GM19395 (cell line): Measurements from ENCODE around the gene ALDH7A1.
"Not testable (repeated sequence)": the region's sequence is repeated elsewhere in the genome, so short reads cannot be mapped to it uniquely, and the experiment has no call there.

Source experiments
- ATAC-seq: cut with Tn5 transposase; IDR thresholded peaks from one replicate; pipeline ENCODE4 v1.9.1; 2021; ENCODE audit warnings: mild to moderate bottlenecking, moderate library complexity; ENCODE audit not compliant: unreplicated experiment

Gene ALDH7A1

GRCh38 chr5:126594748-126595485 is at the start of gene ALDH7A1:
Gene ALDH7A1, minus strand, starts transcription at chr5:126595219. Its CDS starts 21 bp downstream, at chr5:126595198.
- ATAC-seq: peak; percentile 80

GRCh38 chr5:126641387-126641786 is 46.4 kb upstream of the ALDH7A1 start:
- peak; percentile 76 for ATAC-seq

- ATAC-seq: peak; percentile 43
These were observed 45.8 kb upstream of the ALDH7A1 start for GRCh38 chr5:126640866-126641265.

- no peak for ATAC-seq
These were observed 41.9 kb upstream of the ALDH7A1 start for GRCh38 chr5:126636956-126637355.

GRCh38 chr5:126635585-126635984 is 40.6 kb upstream of the ALDH7A1 start:
- ATAC-seq: no peak

- no peak for ATAC-seq
These were observed 38.5 kb upstream of the ALDH7A1 start for GRCh38 chr5:126633552-126633951.

- ATAC-seq: no peak
These were observed 36.9 kb upstream of the ALDH7A1 start for GRCh38 chr5:126631920-126632319.

- no peak for ATAC-seq
These were observed 33.1 kb upstream of the ALDH7A1 start for GRCh38 chr5:126628102-126628501.

GRCh38 chr5:126624534-126624933 is 29.5 kb upstream of the ALDH7A1 start:
- no peak for ATAC-seq

GRCh38 chr5:126619781-126620180 is 24.8 kb upstream of the ALDH7A1 start:
- ATAC-seq: no peak

- not testable (repeated sequence) for ATAC-seq
These were observed 22.6 kb upstream of the ALDH7A1 start for GRCh38 chr5:126617603-126618002.

GRCh38 chr5:126615286-126615685 is 20.3 kb upstream of the ALDH7A1 start:
- ATAC-seq: peak; percentile 96

- no peak for ATAC-seq
These were observed 19.0 kb upstream of the ALDH7A1 start for GRCh38 chr5:126613941-126614592.

GRCh38 chr5:126610616-126611015 is 15.6 kb upstream of the ALDH7A1 start:
- no peak for ATAC-seq

GRCh38 chr5:126610160-126610559 is 15.1 kb upstream of the ALDH7A1 start:
- no peak for ATAC-seq

GRCh38 chr5:126605525-126605924 is 10.5 kb upstream of the ALDH7A1 start:
- ATAC-seq: no peak

GRCh38 chr5:126603402-126603991 is 8.5 kb upstream of the ALDH7A1 start:
- ATAC-seq: no peak

GRCh38 chr5:126600631-126601511 is 5.9 kb upstream of the ALDH7A1 start, which contains the start of gene PHAX:
Gene PHAX, plus strand, starts transcription at chr5:126600947. Its CDS starts 16 bp downstream, at chr5:126600963.
- peak; percentile 96 for ATAC-seq

GRCh38 chr5:126599971-126600630 is 5.1 kb upstream of the ALDH7A1 start:
- ATAC-seq: not testable (repeated sequence)

GRCh38 chr5:126599499-126599898 is 4.5 kb upstream of the ALDH7A1 start:
- no peak for ATAC-seq
